HCT116 (cell line): Measurements from ENCODE around the gene PRKCQ. TPM values are rescaled to one million over a fixed set of nuclear protein-coding genes. Genes with fewer than 3 reads are reported as not detected.

Experiments used
- ATAC-seq: fragments of 200-7000 bp; cut with Tn5 transposase; 2 replicates; pipeline ENCODE4 v1.9.1; 2020; ENCODE audit warnings: mild to moderate bottlenecking, moderate library complexity
- BruUV-seq: library from RNA; stranded (reverse); fragments of 400-500 nt; replicated peaks from 2 replicates; lab custom pipeline; 2021; lab: Mats Ljungman, UMichigan
- CTCF ChIA-PET: fragments of 300-600 bp; sonication (Branson Sonifier 250); formaldehyde crosslinking; loops from one replicate; lab custom pipeline; 2021; ENCODE audit warnings: antibody characterized with exemption; lab: Charles Lee
- POLR2A ChIA-PET: fragments of 300-600, 350-600 bp; sonication (Branson Sonifier 250); formaldehyde crosslinking; loops from one replicate; lab custom pipeline; 2021; ENCODE audit warnings: antibody characterized with exemption; lab: Charles Lee
- RAD21 ChIA-PET, 2 experiments: fragments of 300-600 bp; sonication (Branson Sonifier 250); formaldehyde crosslinking; loops; one replicate each; lab custom pipeline; 2023; ENCODE audit warnings: low total read pairs in 2 of 2; ENCODE audit not compliant: uncharacterized antibody in 2 of 2, unreplicated experiment in 2 of 2, low non-redundant PET in 1 of 2; lab: Charles Lee
- DNase-seq: peaks from one replicate; pipeline ENCODE4 v3.0.0-alpha.2; 2010; ENCODE audit warnings: low read depth, low spot score
- H2AFZ ChIP-seq: fragments of 200-600 bp; shearing (Covaris generic), sonication (generic); 2 replicates; pipeline ENCODE4 v1.6.1; 2017; ENCODE audit warnings: low read depth, mixed run types, mixed read lengths, antibody characterized with exemption, low read length; ENCODE audit not compliant: poor library complexity, severe bottlenecking
- H3K27ac ChIP-seq: 2 replicates; pipeline ENCODE4 v1.5.1; 2012; ENCODE audit warnings: low read depth, low read length
- H3K27me3 ChIP-seq: fragments of 200-600 bp; sonication (generic); 2 replicates; pipeline ENCODE4 v1.6.1; 2016; ENCODE audit warnings: mixed run types, low read length, mixed read lengths; ENCODE audit not compliant: insufficient read depth
- H3K36me3 ChIP-seq, 2 experiments: fragments of 200-500 bp in 1 of 2; fragments of 200-600 bp in 1 of 2; sonication (Bioruptor generic) in 1 of 2; sonication (generic) in 1 of 2; 2 replicates each; pipeline versions ENCODE4 v1.5.1 to v1.6.1; 2014 to 2016; ENCODE audit warnings: low read length in 2 of 2, inconsistent platforms in 1 of 2, mixed read lengths in 1 of 2, mixed run types in 1 of 2; ENCODE audit not compliant: insufficient read depth in 2 of 2, control insufficient read depth in 1 of 2
- H3K4me1 ChIP-seq, 2 experiments: fragments of 200-600 bp in 1 of 2; sonication (generic) in 1 of 2; 2 replicates each; pipeline versions ENCODE4 v1.5.1 to v1.6.1; 2012 to 2017; ENCODE audit warnings: low read length in 2 of 2, inconsistent platforms in 1 of 2, mild to moderate bottlenecking in 1 of 2, mixed read lengths in 1 of 2, mixed run types in 1 of 2, moderate library complexity in 1 of 2; ENCODE audit not compliant: insufficient read depth in 2 of 2, control insufficient read depth in 1 of 2
- H3K4me2 ChIP-seq: fragments of 200-600 bp; sonication (generic); 2 replicates; pipeline ENCODE4 v1.6.1; 2017; ENCODE audit warnings: mixed run types, low read length, mixed read lengths
- H3K4me3 ChIP-seq, 2 experiments: fragments of 200-600 bp in 1 of 2; sonication (generic) in 1 of 2; replicated peaks in 1 of 2; 2 replicates each; pipeline ENCODE4 v1.5.1; 2011 to 2016; ENCODE audit warnings: low read length in 2 of 2, control low read depth in 1 of 2, low read depth in 1 of 2, mild to moderate bottlenecking in 1 of 2, mixed read lengths in 1 of 2, mixed run types in 1 of 2
- H3K79me2 ChIP-seq: fragments of 200-600 bp; sonication (generic); 2 replicates; pipeline ENCODE4 v1.6.1; 2017; ENCODE audit warnings: mild to moderate bottlenecking, mixed run types, low read length, moderate library complexity, mixed read lengths; ENCODE audit not compliant: insufficient read depth
- H3K9ac ChIP-seq: fragments of 200-600 bp; sonication (generic); 2 replicates; pipeline ENCODE4 v1.6.1; 2016; ENCODE audit warnings: low read length, mixed read lengths
- H3K9me2 ChIP-seq: fragments of 200-600 bp; sonication (generic), shearing (Covaris generic); 2 replicates; pipeline ENCODE4 v1.6.1; 2017; ENCODE audit warnings: mixed run types, mild to moderate bottlenecking, moderate library complexity; ENCODE audit not compliant: insufficient read depth
- H3K9me3 ChIP-seq, 2 experiments: fragments of 200-500 bp in 1 of 2; fragments of 200-600 bp in 1 of 2; sonication (Bioruptor generic) in 1 of 2; sonication (generic) in 1 of 2; 2 replicates each; pipeline ENCODE4 v1.6.1; 2014 to 2017; ENCODE audit warnings: low read length in 2 of 2, mixed read lengths in 2 of 2, inconsistent platforms in 1 of 2, low read depth in 1 of 2, mild to moderate bottlenecking in 1 of 2, mixed run types in 1 of 2, moderate library complexity in 1 of 2; ENCODE audit not compliant: control insufficient read depth in 1 of 2, insufficient read depth in 1 of 2
- H4K20me1 ChIP-seq: fragments of 200-600 bp; sonication (generic), shearing (Covaris generic); 2 replicates; pipeline ENCODE4 v1.6.1; 2017; ENCODE audit warnings: mixed run types, mild to moderate bottlenecking, moderate library complexity; ENCODE audit not compliant: insufficient read depth
- CBX3 ChIP-seq: IDR thresholded peaks from 2 replicates; pipeline ENCODE4 v1.6.1; 2012; ENCODE audit warnings: low read depth
- CEBPB ChIP-seq: IDR thresholded peaks from 2 replicates; pipeline ENCODE4 v1.6.1; 2012; ENCODE audit warnings: low read depth
- ELF1 ChIP-seq: IDR thresholded peaks from 2 replicates; pipeline ENCODE4 v1.6.1; 2012; ENCODE audit warnings: low read depth, borderline replicate concordance
- EZH2 ChIP-seq: fragments of 200-600 bp; sonication (generic); IDR thresholded peaks from 2 replicates; pipeline ENCODE4 v1.6.1; 2017; ENCODE audit warnings: antibody characterized with exemption, mixed run types
- EZH2phosphoT487 ChIP-seq: fragments of 200-600 bp; IDR thresholded peaks from 2 replicates; pipeline ENCODE4 v1.6.1; 2018; ENCODE audit warnings: antibody characterized with exemption, borderline replicate concordance
- POLR2AphosphoS5 ChIP-seq: IDR thresholded peaks from 2 replicates; pipeline ENCODE4 v1.6.1; 2011; ENCODE audit warnings: mild to moderate bottlenecking, low read depth, low read length, moderate library complexity
- RAD21 ChIP-seq: IDR thresholded peaks from 2 replicates; pipeline ENCODE4 v1.6.1; 2012; ENCODE audit warnings: low read depth, mild to moderate bottlenecking
- SIN3A ChIP-seq: IDR thresholded peaks from 2 replicates; pipeline ENCODE4 v1.6.1; 2012; ENCODE audit warnings: low read depth
- SP1 ChIP-seq: IDR thresholded peaks from 2 replicates; pipeline ENCODE4 v1.6.1; 2012; ENCODE audit warnings: low read depth
- SRF ChIP-seq: IDR thresholded peaks from 2 replicates; pipeline ENCODE4 v1.6.1; 2012; ENCODE audit warnings: low read depth
- TCF7L2 ChIP-seq: IDR thresholded peaks from 2 replicates; pipeline ENCODE4 v1.7.0; 2011; ENCODE audit warnings: borderline replicate concordance, inconsistent platforms; ENCODE audit not compliant: insufficient read depth, insufficient read length; ENCODE audit errors: extremely low read depth
- ZFX ChIP-seq: fragments of 450-650 bp; IDR thresholded peaks from 2 replicates; pipeline ENCODE4 v1.6.1; 2017
- intact Hi-C: fragments of 100-400 bp; cut with micrococcal nuclease; formaldehyde crosslinking; loops from 2 replicates; pipeline ENCODE4 v1.10.0; 2022
- total RNA-seq: library from RNA; stranded (reverse); gene quantifications from one replicate; pipeline ENCODE4 v1.2.1, GENCODE V29; 2021; ENCODE audit not compliant: unreplicated experiment
- TF ChIP-seq, protein P1 (sequence below): IDR thresholded peaks from 2 replicates; pipeline ENCODE4 v1.6.1; 2012; ENCODE audit warnings: low read depth
- TF ChIP-seq, protein P2 (sequence below): IDR thresholded peaks from 2 replicates; pipeline ENCODE4 v1.6.1; 2011; ENCODE audit warnings: mild to moderate bottlenecking, low read length, moderate library complexity; ENCODE audit not compliant: insufficient replicate concordance; ENCODE audit errors: extremely low read depth
- TF ChIP-seq, protein P3 (sequence below): IDR thresholded peaks from 2 replicates; pipeline ENCODE4 v1.6.1; 2012

Gene PRKCQ
- total RNA-seq, 1 experiment from 2014 or later, result 0.54 TPM

DNA sequence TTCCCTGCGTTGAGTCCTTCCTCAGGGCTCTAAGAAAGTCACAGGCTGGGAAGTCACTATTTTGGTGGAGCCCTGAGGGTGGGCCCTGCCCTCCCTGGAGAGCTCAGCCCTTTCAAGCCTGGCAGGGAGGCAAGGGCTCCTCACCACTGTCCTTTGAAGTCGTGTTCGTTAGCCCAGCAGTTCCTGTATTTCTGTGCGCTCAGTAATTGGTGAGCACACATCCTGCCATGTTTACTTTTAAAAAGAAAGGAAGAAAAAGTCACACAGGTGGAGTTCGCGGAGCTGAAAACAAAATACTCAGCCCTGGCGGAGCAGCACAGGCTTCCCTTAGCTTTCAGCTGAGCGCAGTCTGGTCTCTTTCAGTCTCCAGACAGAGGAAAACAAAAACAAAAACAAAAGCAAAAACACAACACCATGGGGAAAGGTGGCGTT lies 37.1 kb downstream of the PRKCQ start:
- POLR2A ChIA-PET, result no interaction called here
- H3K36me3 ChIP-seq, result no peaks in the 10 kb centered on the region
- TF ChIP-seq SRF (no peak), ZFX (no peak), SP1 (no peak), SIN3A (no peak), POLR2AphosphoS5 (no peak), EZH2phosphoT487 (no peak), EZH2 (no peak), CEBPB (no peak), TCF7L2 (no peak), CBX3 (no peak), RAD21 (no peak), ELF1 (no peak)
- TF ChIP-seq, protein P1, sequence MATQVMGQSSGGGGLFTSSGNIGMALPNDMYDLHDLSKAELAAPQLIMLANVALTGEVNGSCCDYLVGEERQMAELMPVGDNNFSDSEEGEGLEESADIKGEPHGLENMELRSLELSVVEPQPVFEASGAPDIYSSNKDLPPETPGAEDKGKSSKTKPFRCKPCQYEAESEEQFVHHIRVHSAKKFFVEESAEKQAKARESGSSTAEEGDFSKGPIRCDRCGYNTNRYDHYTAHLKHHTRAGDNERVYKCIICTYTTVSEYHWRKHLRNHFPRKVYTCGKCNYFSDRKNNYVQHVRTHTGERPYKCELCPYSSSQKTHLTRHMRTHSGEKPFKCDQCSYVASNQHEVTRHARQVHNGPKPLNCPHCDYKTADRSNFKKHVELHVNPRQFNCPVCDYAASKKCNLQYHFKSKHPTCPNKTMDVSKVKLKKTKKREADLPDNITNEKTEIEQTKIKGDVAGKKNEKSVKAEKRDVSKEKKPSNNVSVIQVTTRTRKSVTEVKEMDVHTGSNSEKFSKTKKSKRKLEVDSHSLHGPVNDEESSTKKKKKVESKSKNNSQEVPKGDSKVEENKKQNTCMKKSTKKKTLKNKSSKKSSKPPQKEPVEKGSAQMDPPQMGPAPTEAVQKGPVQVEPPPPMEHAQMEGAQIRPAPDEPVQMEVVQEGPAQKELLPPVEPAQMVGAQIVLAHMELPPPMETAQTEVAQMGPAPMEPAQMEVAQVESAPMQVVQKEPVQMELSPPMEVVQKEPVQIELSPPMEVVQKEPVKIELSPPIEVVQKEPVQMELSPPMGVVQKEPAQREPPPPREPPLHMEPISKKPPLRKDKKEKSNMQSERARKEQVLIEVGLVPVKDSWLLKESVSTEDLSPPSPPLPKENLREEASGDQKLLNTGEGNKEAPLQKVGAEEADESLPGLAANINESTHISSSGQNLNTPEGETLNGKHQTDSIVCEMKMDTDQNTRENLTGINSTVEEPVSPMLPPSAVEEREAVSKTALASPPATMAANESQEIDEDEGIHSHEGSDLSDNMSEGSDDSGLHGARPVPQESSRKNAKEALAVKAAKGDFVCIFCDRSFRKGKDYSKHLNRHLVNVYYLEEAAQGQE, result no peak
- TF ChIP-seq, protein P2, sequence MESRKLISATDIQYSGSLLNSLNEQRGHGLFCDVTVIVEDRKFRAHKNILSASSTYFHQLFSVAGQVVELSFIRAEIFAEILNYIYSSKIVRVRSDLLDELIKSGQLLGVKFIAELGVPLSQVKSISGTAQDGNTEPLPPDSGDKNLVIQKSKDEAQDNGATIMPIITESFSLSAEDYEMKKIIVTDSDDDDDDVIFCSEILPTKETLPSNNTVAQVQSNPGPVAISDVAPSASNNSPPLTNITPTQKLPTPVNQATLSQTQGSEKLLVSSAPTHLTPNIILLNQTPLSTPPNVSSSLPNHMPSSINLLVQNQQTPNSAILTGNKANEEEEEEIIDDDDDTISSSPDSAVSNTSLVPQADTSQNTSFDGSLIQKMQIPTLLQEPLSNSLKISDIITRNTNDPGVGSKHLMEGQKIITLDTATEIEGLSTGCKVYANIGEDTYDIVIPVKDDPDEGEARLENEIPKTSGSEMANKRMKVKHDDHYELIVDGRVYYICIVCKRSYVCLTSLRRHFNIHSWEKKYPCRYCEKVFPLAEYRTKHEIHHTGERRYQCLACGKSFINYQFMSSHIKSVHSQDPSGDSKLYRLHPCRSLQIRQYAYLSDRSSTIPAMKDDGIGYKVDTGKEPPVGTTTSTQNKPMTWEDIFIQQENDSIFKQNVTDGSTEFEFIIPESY, result no peak
- TF ChIP-seq, protein P3, sequence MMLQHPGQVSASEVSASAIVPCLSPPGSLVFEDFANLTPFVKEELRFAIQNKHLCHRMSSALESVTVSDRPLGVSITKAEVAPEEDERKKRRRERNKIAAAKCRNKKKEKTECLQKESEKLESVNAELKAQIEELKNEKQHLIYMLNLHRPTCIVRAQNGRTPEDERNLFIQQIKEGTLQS, result no peak
- CTCF ChIA-PET, result no interaction called here
- intact Hi-C loops, result no loop called here
- ATAC-seq (no peak), DNase-seq (no peak)
- H3K27me3 ChIP-seq, result peaks cover 55% of the 10 kb centered on the region
- no peaks in the 10 kb centered on the region for H3K9me2 ChIP-seq
- no peaks in the 10 kb centered on the region for H3K79me2 ChIP-seq
- no peaks in the 10 kb centered on the region for H4K20me1 ChIP-seq
- no peak overlapping the region for H3K27ac ChIP-seq
- H3K4me3 ChIP-seq, result no peak overlapping the region
- H3K4me1 ChIP-seq, result no peaks in the 10 kb centered on the region
- H2AFZ ChIP-seq, result no peak overlapping the region
- H3K9me3 ChIP-seq, result no peaks in the 10 kb centered on the region
- RAD21 ChIA-PET, result no interaction called here
- BruUV-seq, result no TSS peak
- H3K4me2 ChIP-seq, result no peak overlapping the region
- H3K9ac ChIP-seq, result no peak overlapping the region
